ENCODE results near the gene MRPL1. TPM values are rescaled to one million over a fixed set of nuclear protein-coding genes. Genes with fewer than 3 reads are reported as not detected.

MRPL1 gene
- total and polyA plus RNA-seq, 2 of the 13 experiments (the other 11 are each of a cell fraction or from before 2014, with no cell fraction given): 23.3 to 61.5 TPM

DNA sequence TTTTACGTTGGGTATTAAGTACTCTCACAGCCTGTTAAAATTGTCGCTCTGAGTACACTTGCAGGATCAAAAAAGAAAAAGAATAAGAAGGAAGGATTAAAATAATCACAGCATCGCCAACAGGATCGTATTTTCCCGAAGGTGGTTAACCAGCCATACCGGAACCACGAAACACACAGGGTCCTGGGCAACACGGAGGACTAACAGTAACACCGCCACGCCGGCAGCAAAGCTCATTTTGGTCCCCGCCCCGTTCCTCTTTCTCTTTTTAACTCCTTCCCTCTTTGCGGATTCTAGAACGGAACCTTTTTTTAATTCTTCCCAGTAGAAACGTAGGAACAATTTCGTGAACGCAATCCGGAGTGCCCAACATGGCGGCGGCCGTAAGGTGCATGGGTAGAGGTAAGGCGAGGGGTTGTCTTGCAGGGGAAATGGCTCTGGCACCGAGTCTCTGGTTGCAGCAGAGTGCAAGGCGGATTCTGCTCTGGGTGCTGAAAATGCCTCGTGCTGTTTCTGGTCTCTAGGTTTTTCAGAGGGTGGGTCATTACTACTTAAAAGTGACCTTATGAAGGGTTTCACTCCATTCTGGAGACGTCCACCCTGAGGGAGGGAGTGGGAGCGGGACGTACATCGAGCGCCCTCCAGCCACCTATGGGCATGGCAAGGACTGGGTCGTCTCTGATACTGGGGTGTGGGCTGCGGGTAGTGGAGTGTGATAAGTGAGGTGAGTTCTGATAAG is at the start of gene MRPL1 (continued):
- TF ChIP-seq, protein P1, sequence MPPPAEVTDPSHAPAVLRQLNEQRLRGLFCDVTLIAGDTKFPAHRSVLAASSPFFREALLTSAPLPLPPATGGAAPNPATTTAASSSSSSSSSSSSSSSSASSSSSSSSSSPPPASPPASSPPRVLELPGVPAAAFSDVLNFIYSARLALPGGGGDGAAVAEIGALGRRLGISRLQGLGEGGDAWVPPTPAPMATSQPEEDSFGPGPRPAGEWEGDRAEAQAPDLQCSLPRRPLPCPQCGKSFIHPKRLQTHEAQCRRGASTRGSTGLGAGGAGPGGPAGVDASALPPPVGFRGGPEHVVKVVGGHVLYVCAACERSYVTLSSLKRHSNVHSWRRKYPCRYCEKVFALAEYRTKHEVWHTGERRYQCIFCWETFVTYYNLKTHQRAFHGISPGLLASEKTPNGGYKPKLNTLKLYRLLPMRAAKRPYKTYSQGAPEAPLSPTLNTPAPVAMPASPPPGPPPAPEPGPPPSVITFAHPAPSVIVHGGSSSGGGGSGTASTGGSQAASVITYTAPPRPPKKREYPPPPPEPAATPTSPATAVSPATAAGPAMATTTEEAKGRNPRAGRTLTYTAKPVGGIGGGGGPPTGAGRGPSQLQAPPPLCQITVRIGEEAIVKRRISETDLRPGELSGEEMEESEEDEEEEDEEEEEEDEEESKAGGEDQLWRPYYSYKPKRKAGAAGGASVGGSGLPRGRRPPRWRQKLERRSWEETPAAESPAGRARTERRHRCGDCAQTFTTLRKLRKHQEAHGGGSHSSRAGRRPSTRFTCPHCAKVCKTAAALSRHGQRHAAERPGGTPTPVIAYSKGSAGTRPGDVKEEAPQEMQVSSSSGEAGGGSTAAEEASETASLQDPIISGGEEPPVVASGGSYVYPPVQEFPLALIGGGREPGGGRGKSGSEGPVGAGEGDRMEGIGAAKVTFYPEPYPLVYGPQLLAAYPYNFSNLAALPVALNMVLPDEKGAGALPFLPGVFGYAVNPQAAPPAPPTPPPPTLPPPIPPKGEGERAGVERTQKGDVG (CRISPR knock-in tag; IDR thresholded peaks at IDR 0.05; ENCODE audit: borderline replicate concordance): peak; percentile 48; the same call in 1 of the 2 replicates
- peak; percentile 94 for TF ChIP-seq POLR2AphosphoS5 (IDR thresholded peaks at IDR 0.05; ENCODE audit: low read depth, low read length)
- TF ChIP-seq, protein P2, sequence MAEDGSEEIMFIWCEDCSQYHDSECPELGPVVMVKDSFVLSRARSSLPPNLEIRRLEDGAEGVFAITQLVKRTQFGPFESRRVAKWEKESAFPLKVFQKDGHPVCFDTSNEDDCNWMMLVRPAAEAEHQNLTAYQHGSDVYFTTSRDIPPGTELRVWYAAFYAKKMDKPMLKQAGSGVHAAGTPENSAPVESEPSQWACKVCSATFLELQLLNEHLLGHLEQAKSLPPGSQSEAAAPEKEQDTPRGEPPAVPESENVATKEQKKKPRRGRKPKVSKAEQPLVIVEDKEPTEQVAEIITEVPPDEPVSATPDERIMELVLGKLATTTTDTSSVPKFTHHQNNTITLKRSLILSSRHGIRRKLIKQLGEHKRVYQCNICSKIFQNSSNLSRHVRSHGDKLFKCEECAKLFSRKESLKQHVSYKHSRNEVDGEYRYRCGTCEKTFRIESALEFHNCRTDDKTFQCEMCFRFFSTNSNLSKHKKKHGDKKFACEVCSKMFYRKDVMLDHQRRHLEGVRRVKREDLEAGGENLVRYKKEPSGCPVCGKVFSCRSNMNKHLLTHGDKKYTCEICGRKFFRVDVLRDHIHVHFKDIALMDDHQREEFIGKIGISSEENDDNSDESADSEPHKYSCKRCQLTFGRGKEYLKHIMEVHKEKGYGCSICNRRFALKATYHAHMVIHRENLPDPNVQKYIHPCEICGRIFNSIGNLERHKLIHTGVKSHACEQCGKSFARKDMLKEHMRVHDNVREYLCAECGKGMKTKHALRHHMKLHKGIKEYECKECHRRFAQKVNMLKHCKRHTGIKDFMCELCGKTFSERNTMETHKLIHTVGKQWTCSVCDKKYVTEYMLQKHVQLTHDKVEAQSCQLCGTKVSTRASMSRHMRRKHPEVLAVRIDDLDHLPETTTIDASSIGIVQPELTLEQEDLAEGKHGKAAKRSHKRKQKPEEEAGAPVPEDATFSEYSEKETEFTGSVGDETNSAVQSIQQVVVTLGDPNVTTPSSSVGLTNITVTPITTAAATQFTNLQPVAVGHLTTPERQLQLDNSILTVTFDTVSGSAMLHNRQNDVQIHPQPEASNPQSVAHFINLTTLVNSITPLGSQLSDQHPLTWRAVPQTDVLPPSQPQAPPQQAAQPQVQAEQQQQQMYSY (CRISPR knock-in tag; IDR thresholded peaks at IDR 0.05): 0 out of 2 replicates have a peak, but pooled peaks have one; percentile 44
- 0 out of 2 replicates have a peak, but pooled peaks have one; percentile 16 for TF ChIP-seq FIP1L1 (IDR thresholded peaks at IDR 0.05; ENCODE audit: borderline replicate concordance, insufficient read depth, low read depth, low read length)
- TF ChIP-seq, protein P3, sequence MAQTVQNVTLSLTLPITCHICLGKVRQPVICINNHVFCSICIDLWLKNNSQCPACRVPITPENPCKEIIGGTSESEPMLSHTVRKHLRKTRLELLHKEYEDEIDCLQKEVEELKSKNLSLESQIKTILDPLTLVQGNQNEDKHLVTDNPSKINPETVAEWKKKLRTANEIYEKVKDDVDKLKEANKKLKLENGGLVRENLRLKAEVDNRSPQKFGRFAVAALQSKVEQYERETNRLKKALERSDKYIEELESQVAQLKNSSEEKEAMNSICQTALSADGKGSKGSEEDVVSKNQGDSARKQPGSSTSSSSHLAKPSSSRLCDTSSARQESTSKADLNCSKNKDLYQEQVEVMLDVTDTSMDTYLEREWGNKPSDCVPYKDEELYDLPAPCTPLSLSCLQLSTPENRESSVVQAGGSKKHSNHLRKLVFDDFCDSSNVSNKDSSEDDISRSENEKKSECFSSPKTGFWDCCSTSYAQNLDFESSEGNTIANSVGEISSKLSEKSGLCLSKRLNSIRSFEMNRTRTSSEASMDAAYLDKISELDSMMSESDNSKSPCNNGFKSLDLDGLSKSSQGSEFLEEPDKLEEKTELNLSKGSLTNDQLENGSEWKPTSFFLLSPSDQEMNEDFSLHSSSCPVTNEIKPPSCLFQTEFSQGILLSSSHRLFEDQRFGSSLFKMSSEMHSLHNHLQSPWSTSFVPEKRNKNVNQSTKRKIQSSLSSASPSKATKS (CRISPR knock-in tag; IDR thresholded peaks at IDR 0.05): peak; percentile 86
- TF ChIP-seq ZNF556 (CRISPR knock-in tag; IDR thresholded peaks at IDR 0.05; ENCODE audit: borderline replicate concordance): peak; percentile 88; the same call in 1 of the 2 replicates
- TF ChIP-seq, protein P4, sequence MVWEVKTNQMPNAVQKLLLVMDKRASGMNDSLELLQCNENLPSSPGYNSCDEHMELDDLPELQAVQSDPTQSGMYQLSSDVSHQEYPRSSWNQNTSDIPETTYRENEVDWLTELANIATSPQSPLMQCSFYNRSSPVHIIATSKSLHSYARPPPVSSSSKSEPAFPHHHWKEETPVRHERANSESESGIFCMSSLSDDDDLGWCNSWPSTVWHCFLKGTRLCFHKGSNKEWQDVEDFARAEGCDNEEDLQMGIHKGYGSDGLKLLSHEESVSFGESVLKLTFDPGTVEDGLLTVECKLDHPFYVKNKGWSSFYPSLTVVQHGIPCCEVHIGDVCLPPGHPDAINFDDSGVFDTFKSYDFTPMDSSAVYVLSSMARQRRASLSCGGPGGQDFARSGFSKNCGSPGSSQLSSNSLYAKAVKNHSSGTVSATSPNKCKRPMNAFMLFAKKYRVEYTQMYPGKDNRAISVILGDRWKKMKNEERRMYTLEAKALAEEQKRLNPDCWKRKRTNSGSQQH (CRISPR knock-in tag; IDR thresholded peaks at IDR 0.05; ENCODE audit: low read depth): peak; percentile 54; the same call in 1 of the 2 replicates
- TF ChIP-seq CREM (IDR thresholded peaks at IDR 0.05): peak; percentile 80
- TF ChIP-seq CREM (CRISPR knock-in tag; IDR thresholded peaks at IDR 0.05): no peak
- TF ChIP-seq, protein P5, sequence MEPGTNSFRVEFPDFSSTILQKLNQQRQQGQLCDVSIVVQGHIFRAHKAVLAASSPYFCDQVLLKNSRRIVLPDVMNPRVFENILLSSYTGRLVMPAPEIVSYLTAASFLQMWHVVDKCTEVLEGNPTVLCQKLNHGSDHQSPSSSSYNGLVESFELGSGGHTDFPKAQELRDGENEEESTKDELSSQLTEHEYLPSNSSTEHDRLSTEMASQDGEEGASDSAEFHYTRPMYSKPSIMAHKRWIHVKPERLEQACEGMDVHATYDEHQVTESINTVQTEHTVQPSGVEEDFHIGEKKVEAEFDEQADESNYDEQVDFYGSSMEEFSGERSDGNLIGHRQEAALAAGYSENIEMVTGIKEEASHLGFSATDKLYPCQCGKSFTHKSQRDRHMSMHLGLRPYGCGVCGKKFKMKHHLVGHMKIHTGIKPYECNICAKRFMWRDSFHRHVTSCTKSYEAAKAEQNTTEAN (CRISPR knock-in tag; conservative IDR thresholded peaks at IDR 0.05): peak; percentile 76
